Measurements from ENCODE around the gene DOCK4. TPM values are rescaled to one million over a fixed set of nuclear protein-coding genes. Genes with fewer than 3 reads are reported as not detected.

DOCK4 gene
- total and polyA plus RNA-seq, 3 donors from 2014 or later = 5.4 to 17.1 (median 12.4) TPM

DNA sequence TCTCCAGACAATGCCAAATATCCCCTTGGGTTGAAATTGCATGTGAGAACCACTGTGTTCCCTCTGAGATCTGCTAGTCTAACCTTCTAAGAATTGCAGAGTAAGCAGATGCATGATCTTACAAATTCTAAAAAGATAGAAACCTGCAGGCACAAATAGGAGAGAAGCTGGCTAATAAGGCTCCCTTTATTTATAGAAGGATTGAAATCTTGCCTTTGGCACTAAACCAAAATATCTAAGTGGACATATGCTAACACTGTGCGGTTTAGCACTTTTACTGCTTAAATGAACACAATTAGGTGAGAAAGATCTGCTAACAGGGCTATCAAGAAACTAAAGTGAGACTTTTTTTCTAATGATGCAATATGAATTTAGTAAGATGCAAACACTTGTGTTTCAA, 225.5 kb downstream of the DOCK4 start:
- DNase-seq = no peak
- intact Hi-C loops (cut with DNase I; ENCODE audit: low total_unique reads) = no loop called here
- Histone ChIP-seq H3K4me3 (no peak overlapping the region), H3K27ac (no peak overlapping the region), H3K36me3 (ENCODE audit: low read depth, missing control alignments) (no peaks in the 10 kb centered on the region), H3K9me3 (no peaks in the 10 kb centered on the region), H3K4me1 (no peaks in the 10 kb centered on the region), H3K27me3 (no peaks in the 10 kb centered on the region)
- TF ChIP-seq POLR2A (IDR thresholded peaks at IDR 0.05) = no peak
- WGBS, 2 donors = 65 to 81% methylated on average over 1 of the region's 1 CpG

DNA sequence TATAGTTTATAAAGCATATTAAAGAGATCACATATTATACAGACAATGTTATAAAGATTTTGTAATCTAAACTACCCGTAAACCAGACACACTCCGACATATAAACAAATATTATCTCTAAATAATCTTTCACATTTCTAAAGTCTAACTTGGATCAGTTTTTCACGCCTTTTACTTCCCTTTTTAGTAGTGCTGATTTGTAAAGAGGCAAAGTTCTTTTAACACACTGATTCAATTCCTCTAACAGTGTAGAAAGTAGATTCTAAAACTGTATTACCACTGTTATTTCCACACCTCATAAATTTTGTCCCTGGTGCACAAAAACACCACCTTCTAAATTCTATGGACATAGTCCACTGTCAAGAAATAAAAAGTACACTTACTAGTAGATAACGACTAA, 230.9 kb downstream of the DOCK4 start:
- H3K36me3 ChIP-seq (ENCODE audit: low read depth, missing control alignments) = no peaks in the 10 kb centered on the region
- intact Hi-C loops (cut with DNase I; ENCODE audit: low total_unique reads) = no loop called here
- H3K27ac ChIP-seq = no peak overlapping the region
- 84 to 90% methylated on average over 4 of the region's 4 CpGs for WGBS, 2 donors
- no peaks in the 10 kb centered on the region for H3K4me1 ChIP-seq
- DNase-seq = no peak
- no peak for TF ChIP-seq POLR2A (IDR thresholded peaks at IDR 0.05)
- TF ChIP-seq, protein P1, sequence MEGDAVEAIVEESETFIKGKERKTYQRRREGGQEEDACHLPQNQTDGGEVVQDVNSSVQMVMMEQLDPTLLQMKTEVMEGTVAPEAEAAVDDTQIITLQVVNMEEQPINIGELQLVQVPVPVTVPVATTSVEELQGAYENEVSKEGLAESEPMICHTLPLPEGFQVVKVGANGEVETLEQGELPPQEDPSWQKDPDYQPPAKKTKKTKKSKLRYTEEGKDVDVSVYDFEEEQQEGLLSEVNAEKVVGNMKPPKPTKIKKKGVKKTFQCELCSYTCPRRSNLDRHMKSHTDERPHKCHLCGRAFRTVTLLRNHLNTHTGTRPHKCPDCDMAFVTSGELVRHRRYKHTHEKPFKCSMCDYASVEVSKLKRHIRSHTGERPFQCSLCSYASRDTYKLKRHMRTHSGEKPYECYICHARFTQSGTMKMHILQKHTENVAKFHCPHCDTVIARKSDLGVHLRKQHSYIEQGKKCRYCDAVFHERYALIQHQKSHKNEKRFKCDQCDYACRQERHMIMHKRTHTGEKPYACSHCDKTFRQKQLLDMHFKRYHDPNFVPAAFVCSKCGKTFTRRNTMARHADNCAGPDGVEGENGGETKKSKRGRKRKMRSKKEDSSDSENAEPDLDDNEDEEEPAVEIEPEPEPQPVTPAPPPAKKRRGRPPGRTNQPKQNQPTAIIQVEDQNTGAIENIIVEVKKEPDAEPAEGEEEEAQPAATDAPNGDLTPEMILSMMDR (IDR thresholded peaks at IDR 0.05) = no peak
- no peaks in the 10 kb centered on the region for H3K27me3 ChIP-seq
- H3K4me3 ChIP-seq = no peak overlapping the region
- no peaks in the 10 kb centered on the region for H3K9me3 ChIP-seq

DNA sequence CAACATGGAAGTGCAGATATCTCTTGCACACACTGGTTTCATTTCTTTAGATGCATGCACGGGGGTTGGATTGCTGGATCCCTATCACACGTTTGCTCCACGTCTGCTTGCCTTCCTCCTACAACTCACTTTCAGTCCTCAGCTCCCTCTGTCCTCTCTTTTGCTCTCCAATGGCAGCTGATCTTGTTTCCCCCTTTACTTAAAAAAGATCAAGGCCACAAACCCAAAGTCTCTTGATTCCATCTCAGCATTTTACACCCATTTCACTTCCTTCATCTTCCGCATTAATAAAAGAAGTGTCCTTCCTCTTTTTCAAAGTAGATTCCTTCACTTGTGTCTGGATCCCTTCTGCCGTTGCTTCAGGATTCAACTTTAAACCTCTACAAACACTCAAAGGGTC, 245.2 kb downstream of the DOCK4 start:
- Histone ChIP-seq H3K36me3 (ENCODE audit: low read depth, missing control alignments) (no peaks in the 10 kb centered on the region), H3K4me3 (no peak overlapping the region), H3K9me3 (no peaks in the 10 kb centered on the region), H3K4me1 (no peaks in the 10 kb centered on the region), H3K27me3 (no peaks in the 10 kb centered on the region), H3K27ac (no peak overlapping the region)
- DNase-seq = no peak
- intact Hi-C loops (cut with DNase I; ENCODE audit: low total_unique reads) = no loop called here
- 89 to 91% methylated on average over 5 of the region's 5 CpGs for WGBS, 2 donors
- TF ChIP-seq, protein P1 (IDR thresholded peaks at IDR 0.05) = no peak
- no peak for TF ChIP-seq POLR2A (IDR thresholded peaks at IDR 0.05)

DNA sequence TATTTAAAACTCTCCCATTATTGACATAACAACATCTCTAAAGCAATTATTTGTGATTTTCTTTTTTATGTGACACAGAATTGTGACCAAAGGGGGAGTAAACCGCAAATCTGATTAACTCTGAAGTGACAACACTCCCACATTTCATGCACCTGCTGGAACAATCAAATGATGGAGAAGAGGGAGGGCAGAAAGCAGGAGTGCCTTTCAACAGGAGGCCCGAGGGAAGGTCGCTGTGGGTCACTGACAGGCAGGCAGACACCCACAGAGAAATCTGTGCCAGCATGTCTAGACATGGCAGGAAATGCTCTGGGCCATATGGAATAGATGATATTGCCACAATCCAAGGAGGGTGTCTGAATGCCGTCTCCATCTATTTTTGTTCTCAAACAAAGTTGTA, 247.3 kb downstream of the DOCK4 start:
- H3K4me1 ChIP-seq = no peaks in the 10 kb centered on the region
- H3K9me3 ChIP-seq = no peaks in the 10 kb centered on the region
- DNase-seq = no peak
- no peak overlapping the region for H3K4me3 ChIP-seq
- WGBS, 2 donors = 71 to 72% methylated on average over 4 of the region's 4 CpGs
- intact Hi-C loops (cut with DNase I; ENCODE audit: low total_unique reads) = no loop called here
- H3K36me3 ChIP-seq (ENCODE audit: low read depth, missing control alignments) = no peaks in the 10 kb centered on the region
- no peaks in the 10 kb centered on the region for H3K27me3 ChIP-seq
- no peak overlapping the region for H3K27ac ChIP-seq
- TF ChIP-seq POLR2A (IDR thresholded peaks at IDR 0.05) = no peak
- TF ChIP-seq, protein P1 (IDR thresholded peaks at IDR 0.05) = no peak

DNA sequence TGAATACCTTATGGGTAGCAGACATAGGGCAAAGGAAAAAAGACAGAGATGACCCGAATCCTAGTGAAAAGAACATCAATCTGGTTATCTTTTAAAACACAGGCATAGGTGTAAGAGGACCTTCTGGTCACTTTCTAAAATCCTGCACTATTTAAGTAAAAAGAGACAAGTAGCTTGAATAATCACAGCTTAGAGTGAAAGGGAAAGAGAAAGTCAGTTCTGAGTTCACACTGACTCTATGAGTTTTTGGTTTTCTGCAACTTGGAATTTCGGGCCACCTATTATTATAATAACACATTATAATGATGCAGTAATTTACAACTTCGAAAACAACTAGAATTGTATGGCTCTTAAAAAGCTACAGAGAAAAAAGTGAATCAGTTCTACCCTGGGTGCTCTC, 247.8 kb downstream of the DOCK4 start:
- Histone ChIP-seq H3K9me3 (no peaks in the 10 kb centered on the region), H3K27ac (no peak overlapping the region), H3K4me3 (no peak overlapping the region), H3K27me3 (no peaks in the 10 kb centered on the region), H3K36me3 (ENCODE audit: low read depth, missing control alignments) (no peaks in the 10 kb centered on the region), H3K4me1 (no peaks in the 10 kb centered on the region)
- 83 to 92% methylated on average over 3 of the region's 3 CpGs for WGBS, 2 donors
- intact Hi-C loops (cut with DNase I; ENCODE audit: low total_unique reads) = no loop called here
- DNase-seq = no peak
- TF ChIP-seq, protein P1 (IDR thresholded peaks at IDR 0.05) = no peak
- TF ChIP-seq POLR2A (IDR thresholded peaks at IDR 0.05) = no peak

Data from testis (tissue), 3 donors.